GM12878 (cell line): ENCODE results near the gene KDM6B. TPM values are rescaled to one million over a fixed set of nuclear protein-coding genes. Genes with fewer than 3 reads are reported as not detected.

Experiments used
- ATF7 ChIP-seq: fragments of 450-650 bp; IDR thresholded peaks from 2 replicates; pipeline ENCODE4 v1.6.1; 2016; ENCODE audit warnings: low read depth, mild to moderate bottlenecking
- BRCA1 ChIP-seq: IDR thresholded peaks from 2 replicates; pipeline ENCODE4 v1.6.1; 2011; ENCODE audit warnings: low read depth, low read length, improper control_type of control experiment
- MYC ChIP-seq: IDR thresholded peaks from 2 replicates; pipeline ENCODE4 v1.6.1; 2011; ENCODE audit warnings: mild to moderate bottlenecking, low read length, moderate library complexity, inconsistent platforms; ENCODE audit not compliant: insufficient read depth, insufficient replicate concordance, insufficient read length, severe bottlenecking
- PAX5 ChIP-seq: IDR thresholded peaks from 2 replicates; pipeline ENCODE4 v1.6.1; 2011; ENCODE audit warnings: low read depth, low read length, borderline replicate concordance
- TARDBP ChIP-seq: IDR thresholded peaks from 2 replicates; pipeline ENCODE4 v1.6.1; 2016; ENCODE audit warnings: borderline replicate concordance
- TCF12 ChIP-seq: IDR thresholded peaks from 2 replicates; pipeline ENCODE4 v1.6.1; 2011; ENCODE audit warnings: low read depth, mild to moderate bottlenecking, low read length
- YY1 ChIP-seq: IDR thresholded peaks from 2 replicates; pipeline ENCODE4 v1.6.1; 2011; ENCODE audit warnings: low read depth, mild to moderate bottlenecking, low read length
- ZNF207 ChIP-seq: fragments of 450-650 bp; IDR thresholded peaks from 2 replicates; pipeline ENCODE4 v1.6.1; 2014; ENCODE audit warnings: antibody characterized with exemption, mild to moderate bottlenecking, borderline replicate concordance
- polyA plus RNA-seq, 11 experiments: library from polyadenylated mRNA; depleted of rRNA in 4 of 11; unstranded in 6 of 11; stranded (reverse) in 5 of 11; fragments of >200 nt; fragmentation: Nextera tagmentation in 4 of 11; fragmentation: Illumina TruSeq in 1 of 11; extraction: Ambion mirVana in 4 of 11; extraction: Trizol in 1 of 11; gene quantifications; 1 replicate in 1 of 11; 2 replicates in 10 of 11; pipeline versions ENCODE4 v1.2.1 to v1.2.3, GENCODE V29; 2011 to 2016; ENCODE audit warnings: inconsistent platforms in 2 of 11, missing spikeins in 2 of 11, low read depth in 1 of 11
- total RNA-seq, 4 experiments: library from RNA; depleted of rRNA in 3 of 4; stranded (reverse); fragments of >200 nt in 3 of 4; fragmentation: Illumina TruSeq in 1 of 4; extraction: Trizol in 1 of 4; gene quantifications; 2 replicates each; pipeline versions ENCODE4 v1.2.1 to v1.2.3, GENCODE V29; 2013 to 2021
- TF ChIP-seq, protein P1 (sequence below), 3 experiments: IDR thresholded peaks in 2 of 3; conservative IDR thresholded peaks in 1 of 3; 2 replicates each; pipeline ENCODE4 v1.5.1; 2011; ENCODE audit warnings: low read depth in 3 of 3, low read length in 3 of 3, mild to moderate bottlenecking in 3 of 3, control low read depth in 2 of 3, moderate library complexity in 2 of 3, inconsistent platforms in 1 of 3, mixed read lengths in 1 of 3; ENCODE audit not compliant: control insufficient read depth in 2 of 3, insufficient read depth in 1 of 3; ENCODE audit errors: extremely low read depth in 1 of 3
- TF ChIP-seq, protein P2 (sequence below): fragments of 450-650 bp; conservative IDR thresholded peaks from 2 replicates; pipeline ENCODE4 v1.6.1; 2017; ENCODE audit warnings: mild to moderate bottlenecking, moderate library complexity
- TF ChIP-seq, protein P3 (sequence below): fragments of 450-650 bp; IDR thresholded peaks from 2 replicates; pipeline ENCODE4 v1.6.1; 2017; ENCODE audit warnings: mild to moderate bottlenecking, moderate library complexity
- TF ChIP-seq, protein P4 (sequence below): IDR thresholded peaks from 2 replicates; pipeline ENCODE4 v1.6.1; 2012; ENCODE audit warnings: mild to moderate bottlenecking, low read depth, low read length
- TF ChIP-seq, protein P5 (sequence below): fragments of 450-650 bp; IDR thresholded peaks from 2 replicates; pipeline ENCODE4 v1.6.1; 2016; ENCODE audit warnings: mild to moderate bottlenecking

Gene KDM6B
- total and polyA plus RNA-seq, 10 of the 15 experiments (the other 5 are each of a cell fraction or from before 2014, with no cell fraction given): 0.05 to 33.5 (median 2.3) TPM

DNA sequence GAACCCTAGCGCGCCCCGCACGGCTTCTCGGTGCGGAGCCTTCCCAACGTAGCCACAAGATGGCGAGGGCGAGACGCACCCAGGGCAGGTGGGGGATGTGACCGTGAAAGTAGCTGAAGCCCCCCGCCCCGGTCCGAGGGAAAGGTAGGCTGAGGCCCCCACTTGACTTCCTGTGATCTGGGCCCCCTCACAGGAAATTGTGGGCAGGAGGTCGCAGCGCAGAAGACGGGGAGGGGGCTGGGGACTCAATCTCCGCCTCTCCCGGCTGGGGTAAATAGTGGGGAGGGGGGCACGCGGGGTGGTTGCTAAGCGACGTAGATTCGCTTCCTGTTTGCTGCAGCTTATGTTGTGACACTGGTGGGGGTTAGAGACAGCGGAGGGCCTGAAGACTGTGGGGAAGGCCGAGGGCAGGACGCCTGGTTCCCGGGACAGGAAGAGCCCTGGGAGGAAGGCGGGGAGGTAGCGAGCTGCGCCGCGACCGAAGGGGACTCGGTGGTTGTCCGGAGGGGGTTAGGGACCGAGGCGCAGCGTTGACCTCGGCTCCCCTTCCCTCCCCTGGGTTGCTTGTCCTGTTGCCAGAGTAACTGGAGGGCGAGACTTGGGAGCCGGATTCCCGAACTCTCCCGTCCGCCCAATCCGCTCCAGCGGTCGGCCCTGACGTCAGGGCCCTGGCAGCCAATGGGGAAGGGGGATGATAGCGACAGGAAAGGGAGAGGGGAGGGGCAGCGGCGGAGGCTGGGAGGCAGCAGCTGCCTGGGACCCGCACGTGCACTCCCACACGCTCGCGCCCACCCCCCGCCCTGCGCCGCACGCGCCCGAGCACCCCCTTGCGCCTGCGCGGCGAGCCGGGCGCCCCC is 1.2 kb downstream of the KDM6B start (continued):
- TF ChIP-seq, protein P1, sequence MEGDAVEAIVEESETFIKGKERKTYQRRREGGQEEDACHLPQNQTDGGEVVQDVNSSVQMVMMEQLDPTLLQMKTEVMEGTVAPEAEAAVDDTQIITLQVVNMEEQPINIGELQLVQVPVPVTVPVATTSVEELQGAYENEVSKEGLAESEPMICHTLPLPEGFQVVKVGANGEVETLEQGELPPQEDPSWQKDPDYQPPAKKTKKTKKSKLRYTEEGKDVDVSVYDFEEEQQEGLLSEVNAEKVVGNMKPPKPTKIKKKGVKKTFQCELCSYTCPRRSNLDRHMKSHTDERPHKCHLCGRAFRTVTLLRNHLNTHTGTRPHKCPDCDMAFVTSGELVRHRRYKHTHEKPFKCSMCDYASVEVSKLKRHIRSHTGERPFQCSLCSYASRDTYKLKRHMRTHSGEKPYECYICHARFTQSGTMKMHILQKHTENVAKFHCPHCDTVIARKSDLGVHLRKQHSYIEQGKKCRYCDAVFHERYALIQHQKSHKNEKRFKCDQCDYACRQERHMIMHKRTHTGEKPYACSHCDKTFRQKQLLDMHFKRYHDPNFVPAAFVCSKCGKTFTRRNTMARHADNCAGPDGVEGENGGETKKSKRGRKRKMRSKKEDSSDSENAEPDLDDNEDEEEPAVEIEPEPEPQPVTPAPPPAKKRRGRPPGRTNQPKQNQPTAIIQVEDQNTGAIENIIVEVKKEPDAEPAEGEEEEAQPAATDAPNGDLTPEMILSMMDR (IDR thresholded peaks at IDR 0.05 in 2 of 3, conservative IDR thresholded peaks at IDR 0.05 in 1 of 3; ENCODE audit: control insufficient read depth in 2 of 3, extremely low read depth in 1 of 3, insufficient read depth in 1 of 3, low read depth in 3 of 3, low read length in 3 of 3): peak; percentile 82 to 87 (median 85)
- TF ChIP-seq, protein P2, sequence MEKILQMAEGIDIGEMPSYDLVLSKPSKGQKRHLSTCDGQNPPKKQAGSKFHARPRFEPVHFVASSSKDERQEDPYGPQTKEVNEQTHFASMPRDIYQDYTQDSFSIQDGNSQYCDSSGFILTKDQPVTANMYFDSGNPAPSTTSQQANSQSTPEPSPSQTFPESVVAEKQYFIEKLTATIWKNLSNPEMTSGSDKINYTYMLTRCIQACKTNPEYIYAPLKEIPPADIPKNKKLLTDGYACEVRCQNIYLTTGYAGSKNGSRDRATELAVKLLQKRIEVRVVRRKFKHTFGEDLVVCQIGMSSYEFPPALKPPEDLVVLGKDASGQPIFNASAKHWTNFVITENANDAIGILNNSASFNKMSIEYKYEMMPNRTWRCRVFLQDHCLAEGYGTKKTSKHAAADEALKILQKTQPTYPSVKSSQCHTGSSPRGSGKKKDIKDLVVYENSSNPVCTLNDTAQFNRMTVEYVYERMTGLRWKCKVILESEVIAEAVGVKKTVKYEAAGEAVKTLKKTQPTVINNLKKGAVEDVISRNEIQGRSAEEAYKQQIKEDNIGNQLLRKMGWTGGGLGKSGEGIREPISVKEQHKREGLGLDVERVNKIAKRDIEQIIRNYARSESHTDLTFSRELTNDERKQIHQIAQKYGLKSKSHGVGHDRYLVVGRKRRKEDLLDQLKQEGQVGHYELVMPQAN: peak; percentile 92; the same call in 1 of the 2 replicates
- TF ChIP-seq, protein P3, sequence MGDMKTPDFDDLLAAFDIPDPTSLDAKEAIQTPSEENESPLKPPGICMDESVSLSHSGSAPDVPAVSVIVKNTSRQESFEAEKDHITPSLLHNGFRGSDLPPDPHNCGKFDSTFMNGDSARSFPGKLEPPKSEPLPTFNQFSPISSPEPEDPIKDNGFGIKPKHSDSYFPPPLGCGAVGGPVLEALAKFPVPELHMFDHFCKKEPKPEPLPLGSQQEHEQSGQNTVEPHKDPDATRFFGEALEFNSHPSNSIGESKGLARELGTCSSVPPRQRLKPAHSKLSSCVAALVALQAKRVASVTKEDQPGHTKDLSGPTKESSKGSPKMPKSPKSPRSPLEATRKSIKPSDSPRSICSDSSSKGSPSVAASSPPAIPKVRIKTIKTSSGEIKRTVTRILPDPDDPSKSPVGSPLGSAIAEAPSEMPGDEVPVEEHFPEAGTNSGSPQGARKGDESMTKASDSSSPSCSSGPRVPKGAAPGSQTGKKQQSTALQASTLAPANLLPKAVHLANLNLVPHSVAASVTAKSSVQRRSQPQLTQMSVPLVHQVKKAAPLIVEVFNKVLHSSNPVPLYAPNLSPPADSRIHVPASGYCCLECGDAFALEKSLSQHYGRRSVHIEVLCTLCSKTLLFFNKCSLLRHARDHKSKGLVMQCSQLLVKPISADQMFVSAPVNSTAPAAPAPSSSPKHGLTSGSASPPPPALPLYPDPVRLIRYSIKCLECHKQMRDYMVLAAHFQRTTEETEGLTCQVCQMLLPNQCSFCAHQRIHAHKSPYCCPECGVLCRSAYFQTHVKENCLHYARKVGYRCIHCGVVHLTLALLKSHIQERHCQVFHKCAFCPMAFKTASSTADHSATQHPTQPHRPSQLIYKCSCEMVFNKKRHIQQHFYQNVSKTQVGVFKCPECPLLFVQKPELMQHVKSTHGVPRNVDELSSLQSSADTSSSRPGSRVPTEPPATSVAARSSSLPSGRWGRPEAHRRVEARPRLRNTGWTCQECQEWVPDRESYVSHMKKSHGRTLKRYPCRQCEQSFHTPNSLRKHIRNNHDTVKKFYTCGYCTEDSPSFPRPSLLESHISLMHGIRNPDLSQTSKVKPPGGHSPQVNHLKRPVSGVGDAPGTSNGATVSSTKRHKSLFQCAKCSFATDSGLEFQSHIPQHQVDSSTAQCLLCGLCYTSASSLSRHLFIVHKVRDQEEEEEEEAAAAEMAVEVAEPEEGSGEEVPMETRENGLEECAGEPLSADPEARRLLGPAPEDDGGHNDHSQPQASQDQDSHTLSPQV: no peak
- peak; percentile 96 for TF ChIP-seq TCF12
- no peak for TF ChIP-seq TARDBP
- TF ChIP-seq PAX5: peak; percentile 69; the same call in 1 of the 2 replicates
- TF ChIP-seq, protein P4, sequence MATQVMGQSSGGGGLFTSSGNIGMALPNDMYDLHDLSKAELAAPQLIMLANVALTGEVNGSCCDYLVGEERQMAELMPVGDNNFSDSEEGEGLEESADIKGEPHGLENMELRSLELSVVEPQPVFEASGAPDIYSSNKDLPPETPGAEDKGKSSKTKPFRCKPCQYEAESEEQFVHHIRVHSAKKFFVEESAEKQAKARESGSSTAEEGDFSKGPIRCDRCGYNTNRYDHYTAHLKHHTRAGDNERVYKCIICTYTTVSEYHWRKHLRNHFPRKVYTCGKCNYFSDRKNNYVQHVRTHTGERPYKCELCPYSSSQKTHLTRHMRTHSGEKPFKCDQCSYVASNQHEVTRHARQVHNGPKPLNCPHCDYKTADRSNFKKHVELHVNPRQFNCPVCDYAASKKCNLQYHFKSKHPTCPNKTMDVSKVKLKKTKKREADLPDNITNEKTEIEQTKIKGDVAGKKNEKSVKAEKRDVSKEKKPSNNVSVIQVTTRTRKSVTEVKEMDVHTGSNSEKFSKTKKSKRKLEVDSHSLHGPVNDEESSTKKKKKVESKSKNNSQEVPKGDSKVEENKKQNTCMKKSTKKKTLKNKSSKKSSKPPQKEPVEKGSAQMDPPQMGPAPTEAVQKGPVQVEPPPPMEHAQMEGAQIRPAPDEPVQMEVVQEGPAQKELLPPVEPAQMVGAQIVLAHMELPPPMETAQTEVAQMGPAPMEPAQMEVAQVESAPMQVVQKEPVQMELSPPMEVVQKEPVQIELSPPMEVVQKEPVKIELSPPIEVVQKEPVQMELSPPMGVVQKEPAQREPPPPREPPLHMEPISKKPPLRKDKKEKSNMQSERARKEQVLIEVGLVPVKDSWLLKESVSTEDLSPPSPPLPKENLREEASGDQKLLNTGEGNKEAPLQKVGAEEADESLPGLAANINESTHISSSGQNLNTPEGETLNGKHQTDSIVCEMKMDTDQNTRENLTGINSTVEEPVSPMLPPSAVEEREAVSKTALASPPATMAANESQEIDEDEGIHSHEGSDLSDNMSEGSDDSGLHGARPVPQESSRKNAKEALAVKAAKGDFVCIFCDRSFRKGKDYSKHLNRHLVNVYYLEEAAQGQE: no peak
- peak; percentile 64 for TF ChIP-seq ATF7
- peak; percentile 41; the same call in 1 of the 2 replicates for TF ChIP-seq YY1
- TF ChIP-seq BRCA1: no peak
- TF ChIP-seq MYC: peak; percentile 77
- TF ChIP-seq, protein P5, sequence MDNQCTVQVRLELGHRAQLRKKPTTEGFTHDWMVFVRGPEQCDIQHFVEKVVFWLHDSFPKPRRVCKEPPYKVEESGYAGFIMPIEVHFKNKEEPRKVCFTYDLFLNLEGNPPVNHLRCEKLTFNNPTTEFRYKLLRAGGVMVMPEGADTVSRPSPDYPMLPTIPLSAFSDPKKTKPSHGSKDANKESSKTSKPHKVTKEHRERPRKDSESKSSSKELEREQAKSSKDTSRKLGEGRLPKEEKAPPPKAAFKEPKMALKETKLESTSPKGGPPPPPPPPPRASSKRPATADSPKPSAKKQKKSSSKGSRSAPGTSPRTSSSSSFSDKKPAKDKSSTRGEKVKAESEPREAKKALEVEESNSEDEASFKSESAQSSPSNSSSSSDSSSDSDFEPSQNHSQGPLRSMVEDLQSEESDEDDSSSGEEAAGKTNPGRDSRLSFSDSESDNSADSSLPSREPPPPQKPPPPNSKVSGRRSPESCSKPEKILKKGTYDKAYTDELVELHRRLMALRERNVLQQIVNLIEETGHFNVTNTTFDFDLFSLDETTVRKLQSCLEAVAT: 0 out of 2 replicates have a peak, but pooled peaks have one; percentile 55
- TF ChIP-seq ZNF207: peak; percentile 69; the same call in 1 of the 2 replicates
